GM10248 (cell line): ENCODE results near the gene CNKSR2.

ENCODE experiments used
- CTCF ChIA-PET: fragments of 300-600 bp; sonication (Branson Sonifier 250); formaldehyde crosslinking; extraction: SDS; loops from one replicate; lab custom pipeline; 2021; ENCODE audit warnings: antibody characterized with exemption; lab: Yijun Ruan, JAX
- POLR2A ChIA-PET: fragments of 350-650 bp; sonication (Branson Sonifier 250); formaldehyde crosslinking; extraction: SDS; loops from one replicate; lab custom pipeline; 2020; ENCODE audit warnings: antibody characterized with exemption; lab: Yijun Ruan, JAX
- DNase-seq: peaks from one replicate; pipeline ENCODE4 v3.0.0; 2012; ENCODE audit errors: extremely low spot score
- TF ChIP-seq, protein P1 (sequence below): IDR thresholded peaks from 2 replicates; pipeline ENCODE4 v1.5.1; 2012; ENCODE audit warnings: mild to moderate bottlenecking, low read depth; ENCODE audit errors: extremely low read depth, missing control alignments, control extremely low read depth

Gene CNKSR2

DNA sequence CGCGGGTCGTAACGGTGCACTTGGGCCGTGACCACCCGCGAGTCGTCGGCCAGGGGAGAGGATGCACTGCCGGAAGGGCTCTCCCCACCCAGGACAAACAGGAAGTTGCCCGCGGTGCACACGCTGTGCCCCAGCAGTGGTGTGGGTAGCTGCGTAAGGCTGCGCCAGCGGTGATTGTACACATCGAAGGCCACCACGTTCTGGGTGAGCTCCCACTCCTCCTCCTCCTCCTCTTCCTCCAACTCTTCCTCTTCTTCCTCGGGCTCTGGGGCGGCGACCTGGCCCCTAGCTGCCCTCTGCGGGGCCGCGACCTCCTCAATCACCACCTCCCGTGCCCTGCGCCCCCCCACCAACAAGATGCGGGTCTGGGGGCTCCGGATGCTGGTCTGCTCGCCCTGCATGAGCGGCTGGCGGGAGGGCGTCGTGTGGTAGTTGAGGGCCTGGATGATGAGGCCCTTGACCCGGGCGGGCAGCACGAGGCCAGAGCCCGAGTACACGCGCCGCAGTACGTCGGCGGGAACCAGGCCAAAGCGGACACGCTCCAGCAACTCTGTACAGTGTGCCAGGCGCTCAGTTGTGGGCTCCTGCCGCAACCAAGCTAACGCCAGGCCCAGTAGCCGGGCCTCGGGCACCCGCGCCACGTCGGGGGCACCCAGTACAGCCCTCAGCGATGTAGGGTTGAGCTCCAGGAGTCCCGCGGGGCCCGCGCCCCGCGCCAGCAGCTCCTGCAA is 282.5 kb downstream of the CNKSR2 start:
- TF ChIP-seq, protein P1, sequence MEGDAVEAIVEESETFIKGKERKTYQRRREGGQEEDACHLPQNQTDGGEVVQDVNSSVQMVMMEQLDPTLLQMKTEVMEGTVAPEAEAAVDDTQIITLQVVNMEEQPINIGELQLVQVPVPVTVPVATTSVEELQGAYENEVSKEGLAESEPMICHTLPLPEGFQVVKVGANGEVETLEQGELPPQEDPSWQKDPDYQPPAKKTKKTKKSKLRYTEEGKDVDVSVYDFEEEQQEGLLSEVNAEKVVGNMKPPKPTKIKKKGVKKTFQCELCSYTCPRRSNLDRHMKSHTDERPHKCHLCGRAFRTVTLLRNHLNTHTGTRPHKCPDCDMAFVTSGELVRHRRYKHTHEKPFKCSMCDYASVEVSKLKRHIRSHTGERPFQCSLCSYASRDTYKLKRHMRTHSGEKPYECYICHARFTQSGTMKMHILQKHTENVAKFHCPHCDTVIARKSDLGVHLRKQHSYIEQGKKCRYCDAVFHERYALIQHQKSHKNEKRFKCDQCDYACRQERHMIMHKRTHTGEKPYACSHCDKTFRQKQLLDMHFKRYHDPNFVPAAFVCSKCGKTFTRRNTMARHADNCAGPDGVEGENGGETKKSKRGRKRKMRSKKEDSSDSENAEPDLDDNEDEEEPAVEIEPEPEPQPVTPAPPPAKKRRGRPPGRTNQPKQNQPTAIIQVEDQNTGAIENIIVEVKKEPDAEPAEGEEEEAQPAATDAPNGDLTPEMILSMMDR: no peak
- DNase-seq: no peak
- POLR2A ChIA-PET: no interaction called here
- CTCF ChIA-PET: no interaction called here

DNA sequence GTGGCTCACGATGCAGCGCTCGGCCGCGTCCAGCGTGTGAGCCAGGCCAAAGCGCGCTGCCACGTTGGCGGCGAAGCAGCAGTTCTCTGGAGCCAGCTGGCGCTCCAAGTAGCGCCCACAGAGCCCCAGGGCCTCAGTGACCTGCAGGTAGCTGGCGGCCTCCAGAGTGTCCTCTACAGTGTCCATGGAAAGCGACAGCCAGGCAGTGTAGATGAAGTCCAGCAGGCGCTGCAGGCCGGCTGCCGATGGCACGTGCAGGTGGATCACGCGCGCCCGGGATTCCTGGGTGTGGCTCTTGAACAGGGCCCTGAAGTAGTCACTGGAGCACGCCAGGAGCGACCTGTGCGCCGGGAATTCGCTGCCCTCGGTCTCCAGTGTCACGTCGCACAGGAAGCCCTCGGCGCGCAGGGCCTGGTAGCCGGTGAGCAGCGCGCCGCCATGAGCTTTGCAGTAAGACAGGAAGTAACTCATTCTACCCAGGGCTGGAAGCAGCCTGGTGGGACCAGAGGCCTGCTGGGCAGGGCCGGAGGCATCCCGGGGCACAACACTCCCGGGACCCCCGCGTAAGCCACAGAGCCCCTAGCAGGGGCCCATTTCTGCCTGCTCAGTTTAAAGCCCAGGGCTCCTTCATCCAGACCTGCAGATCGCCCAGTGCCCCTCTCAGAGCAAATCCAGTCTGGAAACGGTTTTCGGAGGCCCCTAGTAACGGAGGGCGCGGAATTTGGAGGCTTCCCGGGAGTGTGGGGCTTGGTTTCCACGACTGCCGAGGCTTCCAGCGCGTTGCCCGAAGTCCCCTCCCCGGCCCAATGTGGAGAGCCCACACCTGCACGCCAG is 283.3 kb downstream of the CNKSR2 start:
- TF ChIP-seq, protein P1: no peak
- DNase-seq: no peak
- POLR2A ChIA-PET: no interaction called here
- CTCF ChIA-PET: no interaction called here

DNA sequence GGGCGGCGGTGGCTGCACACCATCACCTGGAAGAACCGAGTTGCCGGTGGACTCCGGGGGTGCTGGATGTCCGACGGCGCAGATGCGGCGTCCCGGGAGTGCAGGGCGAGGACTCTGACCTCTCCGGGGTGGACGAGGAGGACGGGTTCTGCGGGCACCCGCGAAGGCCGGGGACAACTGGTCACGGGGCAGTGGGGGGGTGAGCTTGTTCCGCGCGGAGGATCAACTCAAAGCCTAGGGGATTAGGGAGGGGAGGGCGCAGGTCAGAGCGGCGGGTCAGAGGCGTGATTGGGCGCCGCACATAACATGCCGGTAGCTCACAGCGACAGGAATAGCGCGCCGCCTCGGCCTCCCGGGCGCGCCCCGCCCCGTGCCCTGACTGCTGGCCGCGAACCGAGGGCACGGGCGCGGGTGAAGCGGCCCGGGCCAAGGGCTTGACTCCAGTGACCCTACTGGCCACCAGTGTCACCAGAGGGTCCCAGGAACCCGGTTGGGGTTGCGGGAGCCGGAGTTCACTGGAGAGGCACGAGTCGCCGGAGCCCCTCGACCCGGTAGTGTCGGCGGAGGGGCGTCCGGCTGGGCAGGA is 284.0 kb downstream of the CNKSR2 start, which contains the start of gene KLHL34:
Gene KLHL34, minus strand, starts transcription at position 179 of the 586 bp plus-strand sequence. CDS start 542 bp downstream, outside the sequence.
- no peak for DNase-seq
- ChIA-PET CTCF (no interaction called here), POLR2A (no interaction called here)
- TF ChIP-seq, protein P1: no peak

DNA sequence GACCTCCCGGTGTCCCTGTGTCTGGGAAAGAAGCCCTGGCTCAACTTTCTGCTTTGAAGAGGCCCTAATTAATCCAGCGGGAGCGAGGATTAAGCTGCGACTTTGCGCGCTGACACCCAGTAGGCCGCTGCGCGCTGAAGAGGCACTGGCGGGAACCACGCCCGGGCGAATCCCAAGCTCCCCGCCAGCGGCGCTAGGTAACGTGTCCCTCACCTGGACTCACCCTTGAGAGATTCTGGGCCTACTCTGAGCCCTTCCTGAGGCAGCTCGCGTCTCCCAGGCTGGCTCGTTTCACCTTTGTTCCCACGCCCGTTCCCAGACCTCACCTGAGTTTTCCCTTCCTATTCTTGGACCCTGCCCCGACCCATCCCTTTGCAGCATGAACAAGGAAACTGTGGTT is 284.5 kb downstream of the CNKSR2 start:
- no peak for DNase-seq
- POLR2A ChIA-PET: no interaction called here
- TF ChIP-seq, protein P1: no peak
- CTCF ChIA-PET: no interaction called here

DNA sequence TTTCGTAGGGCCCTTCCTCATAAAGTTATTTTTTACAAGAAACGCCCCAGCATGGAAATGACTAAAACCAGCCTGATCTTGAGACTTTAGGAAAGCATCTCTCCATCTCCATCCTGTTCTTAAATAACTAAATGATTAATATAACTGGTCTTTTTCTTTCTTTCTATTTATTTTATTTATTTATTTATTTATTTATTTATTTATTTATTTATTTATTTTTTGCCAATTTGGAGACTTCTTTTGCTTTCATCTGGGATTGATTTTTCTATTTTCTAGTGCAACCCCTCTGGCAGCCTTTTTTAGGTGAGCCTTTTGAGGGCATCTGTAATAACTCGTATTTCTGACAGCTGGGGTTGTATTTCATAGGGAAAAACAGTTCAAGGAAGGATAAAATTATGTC is 285.1 kb downstream of the CNKSR2 start:
- TF ChIP-seq, protein P1: no peak
- POLR2A ChIA-PET: no interaction called here
- CTCF ChIA-PET: no interaction called here
- DNase-seq: no peak

DNA sequence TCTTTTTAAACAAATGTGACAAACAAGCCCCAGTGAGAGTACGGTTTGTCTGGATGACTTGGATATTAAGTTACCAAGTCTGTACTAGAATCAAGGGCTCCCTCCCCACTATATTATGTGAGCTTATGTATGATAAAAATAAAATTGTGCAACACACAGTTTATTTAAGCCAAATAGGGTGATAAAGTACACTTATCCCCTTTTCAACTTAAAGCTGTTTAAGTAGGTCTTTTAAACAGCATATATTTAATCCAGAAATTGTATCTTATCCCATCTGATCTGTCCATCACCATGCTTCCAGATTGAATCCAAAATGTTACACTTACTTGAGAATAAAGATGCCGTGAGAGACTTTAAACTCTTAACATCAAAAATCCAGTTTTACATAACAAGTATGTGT is 285.9 kb downstream of the CNKSR2 start:
- TF ChIP-seq, protein P1: no peak
- CTCF ChIA-PET: no interaction called here
- DNase-seq: no peak
- POLR2A ChIA-PET: no interaction called here
